SU-DHL-6 (cell line): Measurements from ENCODE around the gene TAF11L13.
"Not testable (repeated sequence)": the region's sequence is repeated elsewhere in the genome, so short reads cannot be mapped to it uniquely, and the experiment has no call there.

ENCODE experiments used
- EZH2phosphoT487 ChIP-seq: fragments of 200-600 bp; sonication (generic), shearing (Covaris generic); conservative IDR thresholded peaks from 2 replicates; pipeline ENCODE4 v1.6.1; 2018; ENCODE audit warnings: mild to moderate bottlenecking, antibody characterized with exemption, low read length, moderate library complexity, mixed read lengths
- TF ChIP-seq, protein P1 (sequence below): fragments of 200-600 bp; sonication (generic); IDR thresholded peaks from one replicate; pipeline ENCODE4 v1.5.1; 2017; ENCODE audit warnings: antibody characterized with exemption, mild to moderate bottlenecking, low read length, moderate library complexity; ENCODE audit not compliant: insufficient read depth, poor library complexity, severe bottlenecking

DNA sequence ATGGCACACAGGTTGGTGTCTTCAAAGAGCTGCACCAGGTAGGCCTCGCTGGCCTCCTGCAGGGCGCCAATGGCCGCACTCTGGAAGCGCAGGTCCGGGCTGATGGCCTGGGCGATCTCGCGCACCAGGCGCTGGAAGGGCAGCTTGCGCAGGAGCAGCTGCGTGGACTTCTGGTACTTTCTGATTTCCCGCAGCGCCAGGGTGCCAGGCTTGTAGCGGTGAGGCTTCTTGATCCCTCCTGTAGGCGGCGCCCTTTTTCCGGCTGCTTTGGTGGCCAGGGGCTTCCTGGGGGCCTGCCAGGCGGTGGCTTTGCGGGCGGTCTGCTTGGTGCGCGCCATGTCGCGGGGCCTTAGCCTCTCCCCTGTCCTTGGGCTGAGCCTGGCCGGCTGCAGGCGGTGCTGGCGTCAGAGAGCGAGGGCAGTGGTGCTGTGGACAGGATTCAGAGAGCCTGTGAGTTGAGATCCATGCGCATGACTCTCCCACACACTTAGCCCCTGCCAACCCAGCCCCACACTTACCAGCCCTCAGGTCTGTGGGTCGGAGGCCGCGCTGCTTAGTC lies 23.4 kb downstream of the TAF11L13 start:
- TF ChIP-seq, protein P1, sequence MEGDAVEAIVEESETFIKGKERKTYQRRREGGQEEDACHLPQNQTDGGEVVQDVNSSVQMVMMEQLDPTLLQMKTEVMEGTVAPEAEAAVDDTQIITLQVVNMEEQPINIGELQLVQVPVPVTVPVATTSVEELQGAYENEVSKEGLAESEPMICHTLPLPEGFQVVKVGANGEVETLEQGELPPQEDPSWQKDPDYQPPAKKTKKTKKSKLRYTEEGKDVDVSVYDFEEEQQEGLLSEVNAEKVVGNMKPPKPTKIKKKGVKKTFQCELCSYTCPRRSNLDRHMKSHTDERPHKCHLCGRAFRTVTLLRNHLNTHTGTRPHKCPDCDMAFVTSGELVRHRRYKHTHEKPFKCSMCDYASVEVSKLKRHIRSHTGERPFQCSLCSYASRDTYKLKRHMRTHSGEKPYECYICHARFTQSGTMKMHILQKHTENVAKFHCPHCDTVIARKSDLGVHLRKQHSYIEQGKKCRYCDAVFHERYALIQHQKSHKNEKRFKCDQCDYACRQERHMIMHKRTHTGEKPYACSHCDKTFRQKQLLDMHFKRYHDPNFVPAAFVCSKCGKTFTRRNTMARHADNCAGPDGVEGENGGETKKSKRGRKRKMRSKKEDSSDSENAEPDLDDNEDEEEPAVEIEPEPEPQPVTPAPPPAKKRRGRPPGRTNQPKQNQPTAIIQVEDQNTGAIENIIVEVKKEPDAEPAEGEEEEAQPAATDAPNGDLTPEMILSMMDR = not testable (repeated sequence)
- TF ChIP-seq EZH2phosphoT487 = not testable (repeated sequence)
